HG02885 (cell line): ENCODE data around the gene NT5M.

Experiments
- ATAC-seq: cut with Tn5 transposase; IDR thresholded peaks from one replicate; pipeline ENCODE4 v1.9.1; 2021; ENCODE audit warnings: mild to moderate bottlenecking; ENCODE audit not compliant: unreplicated experiment, poor library complexity

The NT5M gene

GRCh38 chr17:17386094-17386800 is 83.1 kb downstream of the NT5M start:
- ATAC-seq = no peak

DNA sequence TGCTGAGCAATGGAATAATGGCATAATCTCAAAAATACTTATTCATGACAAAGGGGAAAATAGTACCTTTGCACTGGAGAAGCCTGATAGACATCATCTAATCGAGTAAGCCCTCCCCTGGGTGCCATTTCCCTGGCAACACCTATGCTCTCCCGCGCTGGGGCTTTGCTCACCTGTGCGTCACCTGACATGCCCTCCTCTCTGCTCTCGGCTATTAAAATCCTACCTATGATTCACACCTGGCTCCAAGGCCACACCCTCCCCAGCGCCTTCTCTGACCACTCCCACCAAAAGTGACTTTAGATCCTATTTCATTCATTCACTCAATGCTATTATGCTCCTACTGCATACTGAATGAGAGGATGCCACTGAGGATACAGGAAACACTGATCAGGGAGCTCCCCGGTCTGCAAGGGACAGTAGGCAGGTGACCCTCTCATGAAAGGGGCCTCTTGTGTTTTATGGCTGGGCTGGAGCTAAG is 83.9 kb downstream of the NT5M start:
- ATAC-seq = no peak

GRCh38 chr17:17387498-17388362 is 84.6 kb downstream of the NT5M start:
- no peak for ATAC-seq

DNA sequence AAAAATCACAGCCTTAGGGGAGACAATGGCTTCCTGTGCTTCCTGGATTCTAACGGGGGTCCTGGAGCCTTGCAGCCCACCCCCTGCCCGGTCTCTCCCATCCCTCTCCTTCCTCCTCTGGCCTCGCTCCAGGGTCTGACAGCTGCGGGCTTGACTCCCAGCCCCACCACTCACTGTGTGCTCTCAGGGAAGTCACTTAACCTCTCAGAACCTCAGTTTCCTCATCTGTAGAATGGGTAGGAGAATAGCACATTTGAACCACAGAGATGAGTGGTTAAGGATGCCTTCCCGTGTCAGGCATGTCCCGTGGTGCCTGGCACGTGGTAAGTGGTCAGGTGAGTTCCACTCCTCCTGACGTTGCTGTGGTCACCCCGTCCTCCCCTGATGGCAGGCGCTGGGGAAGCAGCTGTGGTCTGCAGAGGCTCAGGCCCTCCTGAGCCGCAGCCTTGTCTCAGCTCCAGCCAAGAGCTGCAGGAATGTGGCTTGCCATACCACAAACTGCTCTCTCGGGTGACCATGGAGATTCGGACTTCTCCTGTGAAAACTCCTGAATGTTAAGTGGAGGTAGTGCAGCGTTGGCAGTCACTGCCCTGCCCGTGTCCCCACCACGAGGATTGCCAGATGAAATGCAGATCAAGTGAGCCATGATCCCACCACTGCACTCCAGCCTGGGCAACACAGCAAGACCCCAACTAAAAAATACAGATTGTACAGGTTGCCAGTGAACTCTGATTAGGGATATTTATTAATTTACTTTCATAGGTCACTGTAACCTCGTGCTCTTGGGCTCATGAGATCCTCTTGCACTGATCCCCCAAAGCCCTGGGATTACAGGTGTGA is 85.7 kb downstream of the NT5M start:
- no peak for ATAC-seq

GRCh38 chr17:17391668-17392370 is 88.6 kb downstream of the NT5M start:
- ATAC-seq = no peak

DNA sequence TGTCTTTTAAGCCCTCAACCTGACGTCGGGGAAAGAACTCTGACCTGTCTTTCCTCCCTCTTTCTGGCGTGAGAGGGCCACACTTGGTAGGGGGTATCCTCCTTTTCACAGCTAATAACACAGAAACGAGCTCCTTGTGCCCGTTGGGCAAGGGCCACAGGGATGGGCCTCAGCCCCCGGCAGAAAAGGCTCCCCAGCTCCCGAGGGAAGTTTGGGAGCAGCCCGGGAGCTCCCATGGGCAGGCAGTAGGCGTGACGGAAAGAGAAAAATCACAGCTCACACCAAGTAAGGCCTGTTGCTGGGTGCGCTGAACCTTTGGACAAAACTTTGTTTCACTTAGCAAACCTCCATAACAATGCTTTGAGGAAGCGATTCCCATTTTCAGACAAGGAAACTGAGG is 90.8 kb downstream of the NT5M start:
- no peak for ATAC-seq

DNA sequence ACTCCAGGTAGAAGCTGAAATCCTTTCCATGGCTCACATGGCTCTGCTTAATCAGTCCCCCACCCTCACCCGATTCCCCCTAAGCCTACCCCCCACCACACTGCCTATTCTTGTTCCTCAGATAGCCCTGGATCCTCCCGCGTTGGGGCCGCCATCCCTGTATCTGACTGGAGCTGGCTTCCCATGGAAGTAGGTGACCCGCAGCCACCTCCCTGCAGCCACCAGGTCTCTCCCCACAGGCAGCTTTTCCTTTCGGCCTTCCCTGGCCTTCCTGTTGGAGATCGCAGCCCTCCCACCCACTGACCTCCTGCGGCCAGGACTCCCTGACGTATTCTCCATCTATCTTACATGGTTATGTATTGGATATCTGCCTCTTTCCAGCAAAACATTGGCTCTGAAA is 91.3 kb downstream of the NT5M start:
- ATAC-seq = no peak

DNA sequence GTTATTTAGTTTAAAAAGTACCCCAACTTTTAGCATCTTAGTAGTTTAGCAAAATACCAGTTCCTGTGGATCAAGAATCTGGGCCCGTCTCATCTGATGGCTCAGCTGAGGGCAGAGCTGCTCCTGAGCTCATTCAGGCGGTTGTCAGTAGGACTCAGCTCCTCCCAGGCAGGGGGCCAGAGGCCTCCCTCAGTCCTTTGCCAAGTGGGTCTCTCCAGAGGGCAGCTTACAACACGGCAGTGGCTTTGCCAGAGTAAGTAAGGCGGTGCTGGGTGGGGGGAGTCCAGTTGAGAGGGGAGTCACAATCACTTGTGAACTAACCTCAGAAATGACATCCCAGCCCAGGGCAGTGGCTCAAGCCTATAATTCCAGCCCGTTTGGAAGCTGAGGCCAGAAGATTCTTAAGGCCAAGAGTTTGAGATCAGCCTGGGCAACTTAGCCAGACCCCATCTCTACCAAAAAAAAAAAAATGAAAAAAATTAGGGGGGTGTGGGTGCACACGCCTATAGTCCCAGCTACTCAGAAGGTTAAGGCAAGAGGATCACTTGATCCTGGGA is 92.2 kb downstream of the NT5M start:
- ATAC-seq = no peak

- ATAC-seq = no peak
These were observed 92.7 kb downstream of the NT5M start for GRCh38 chr17:17395885-17396284.
